Dermis microvascular lymphatic vessel endothelial cell (primary cell): Measurements from ENCODE around the gene LAMC3. TPM values are rescaled to one million over a fixed set of nuclear protein-coding genes. Genes with fewer than 3 reads are reported as not detected.

Experiments used
- DNase-seq, 2 donors: peaks; one replicate each; pipeline versions ENCODE4 v3.0.0 to v3.0.0-alpha.2; 2010; ENCODE audit warnings: low read depth in 2 of 2
- total RNA-seq: library from RNA; depleted of rRNA; stranded (reverse); fragments of >200 nt; gene quantifications from 2 replicates; pipeline ENCODE4 v1.2.1, GENCODE V29; 2014

The LAMC3 gene
- total RNA-seq, 1 donor from 2014 or later, result 1.2 TPM

GRCh38 chr9:130977811-130978221 lies 31.2 kb upstream of the LAMC3 start:
- DNase-seq, result no peak

GRCh38 chr9:130979591-130980385 lies 29.2 kb upstream of the LAMC3 start:
- DNase-seq, result no peak

DNA sequence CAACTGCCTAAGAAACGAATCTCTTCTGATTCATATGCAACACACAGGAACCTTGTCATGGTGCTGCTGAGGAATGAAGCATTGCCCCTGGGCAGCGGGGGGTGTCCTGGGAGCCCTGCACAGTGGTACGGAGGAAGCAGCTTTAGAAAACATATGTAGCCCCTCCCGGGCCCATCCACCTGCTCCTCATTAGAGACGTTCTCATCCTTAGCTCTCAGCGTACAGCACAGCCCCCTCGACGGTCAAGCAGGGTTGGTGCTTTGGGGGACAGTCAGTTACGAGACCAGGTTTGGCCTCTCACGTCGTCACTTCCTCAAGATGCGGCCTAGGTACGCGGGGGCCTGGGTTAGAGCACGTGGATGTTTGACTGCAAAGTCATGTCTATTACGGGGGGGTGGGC lies 28.4 kb upstream of the LAMC3 start:
- DNase-seq, result no peak

- DNase-seq, result no peak
Observed at GRCh38 chr9:130981002-130981755, 27.8 kb upstream of the LAMC3 start.

DNA sequence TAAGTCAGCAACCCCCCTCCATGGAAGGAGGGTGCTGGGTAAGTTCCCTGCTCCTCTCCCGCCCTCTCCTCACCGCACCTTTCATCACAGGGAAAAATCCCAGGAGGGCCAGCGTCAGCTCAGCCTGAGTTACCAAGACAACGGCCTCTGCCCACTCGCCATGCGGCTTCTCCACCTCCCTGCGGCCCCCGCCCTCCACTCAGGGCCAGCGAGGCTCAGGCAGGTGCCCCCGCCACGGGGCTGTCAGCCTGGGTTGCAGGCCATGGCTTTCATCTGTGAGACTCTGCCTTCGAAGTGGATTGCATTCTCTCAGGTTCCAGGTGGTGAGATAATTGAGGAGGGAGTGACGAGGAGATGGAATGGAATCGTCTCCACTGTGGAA lies 27.2 kb upstream of the LAMC3 start:
- DNase-seq, result no peak

DNA sequence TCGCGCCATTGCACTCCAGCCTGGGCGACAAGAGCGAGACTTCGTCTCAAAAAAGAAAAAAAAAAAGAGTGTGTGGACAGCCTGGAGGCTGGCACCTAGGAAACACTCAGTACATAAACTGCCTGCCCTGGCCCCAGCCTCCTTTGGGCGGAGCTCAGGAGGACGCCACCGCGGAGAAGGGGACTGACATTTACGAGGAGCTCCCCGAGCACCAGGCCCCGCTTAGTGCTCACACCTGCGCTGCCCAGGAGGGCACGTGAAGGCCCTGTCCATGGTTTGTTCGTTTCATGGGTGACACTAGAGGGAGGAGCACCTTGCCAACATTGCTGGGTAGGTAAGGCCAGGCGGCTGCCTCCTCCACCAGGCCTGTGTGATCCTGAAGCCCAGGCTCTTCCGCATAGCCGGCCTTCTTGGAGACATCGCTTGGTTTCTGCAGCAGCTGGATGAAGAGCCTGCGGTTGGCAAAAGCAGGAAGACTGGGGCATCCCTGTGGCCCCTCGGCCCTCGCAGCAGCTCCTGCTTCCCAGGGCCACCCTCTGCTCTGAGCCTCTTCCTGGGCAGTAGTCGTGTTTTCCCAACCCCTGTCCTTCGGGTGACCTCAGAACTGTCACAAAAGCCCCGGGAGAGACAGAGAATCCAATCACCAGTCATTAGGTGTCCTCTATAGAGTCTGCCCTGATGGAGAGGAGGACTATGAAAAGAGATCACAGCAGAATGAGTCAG lies 26.2 kb upstream of the LAMC3 start:
- DNase-seq, result no peak

- DNase-seq, result no peak
Observed at GRCh38 chr9:130983359-130983670, 25.7 kb upstream of the LAMC3 start.

DNA sequence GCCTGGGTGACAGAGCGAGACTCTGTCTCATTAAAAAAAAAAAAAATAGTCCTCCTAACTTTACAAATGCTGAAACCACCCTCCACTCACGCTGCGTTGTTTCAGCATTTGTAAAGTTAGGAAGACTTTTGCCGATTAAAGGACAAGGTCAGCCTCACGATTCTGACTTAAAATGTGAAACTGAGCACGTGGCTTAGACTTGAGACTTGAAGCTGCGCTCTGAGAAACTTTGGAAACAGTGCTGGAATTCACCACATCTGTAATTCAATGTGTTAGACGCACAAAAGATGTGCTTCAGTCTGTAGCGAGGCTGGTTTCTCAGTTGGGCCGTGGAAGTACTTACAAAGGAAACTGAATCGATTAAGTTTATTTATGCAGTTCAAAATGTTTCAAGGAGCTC lies 25.0 kb upstream of the LAMC3 start:
- no peak for DNase-seq

GRCh38 chr9:130984521-130984920 lies 24.5 kb upstream of the LAMC3 start:
- no peak for DNase-seq

GRCh38 chr9:130985029-130985428 lies 23.9 kb upstream of the LAMC3 start:
- DNase-seq, result no peak

DNA sequence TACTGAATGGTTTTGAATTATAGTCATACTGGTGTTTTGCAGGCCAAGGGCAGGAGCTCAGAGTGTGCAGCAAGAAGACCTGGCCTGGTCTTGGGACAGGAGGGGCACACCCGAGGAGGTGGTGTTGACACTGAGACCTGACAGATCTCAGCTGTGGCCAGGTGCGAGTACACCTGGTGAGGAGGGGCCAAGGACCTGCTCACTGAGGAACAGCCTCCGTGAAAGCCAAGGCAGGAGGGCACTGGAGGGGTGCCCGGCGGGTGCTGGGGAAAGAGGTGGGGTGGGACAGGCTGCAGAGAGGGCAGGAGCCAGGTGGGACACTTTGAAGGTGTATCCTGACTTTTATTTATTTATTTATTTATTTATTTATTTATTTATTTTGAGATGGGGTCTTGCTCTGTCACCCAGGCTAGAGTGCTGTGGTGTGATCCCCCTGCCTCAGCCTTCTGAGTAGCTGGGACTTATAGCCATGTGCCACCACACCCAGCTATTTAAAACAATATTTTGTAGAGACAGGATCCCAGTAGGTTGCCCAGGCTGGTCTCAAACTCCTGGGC lies 23.3 kb upstream of the LAMC3 start:
- no peak for DNase-seq

DNA sequence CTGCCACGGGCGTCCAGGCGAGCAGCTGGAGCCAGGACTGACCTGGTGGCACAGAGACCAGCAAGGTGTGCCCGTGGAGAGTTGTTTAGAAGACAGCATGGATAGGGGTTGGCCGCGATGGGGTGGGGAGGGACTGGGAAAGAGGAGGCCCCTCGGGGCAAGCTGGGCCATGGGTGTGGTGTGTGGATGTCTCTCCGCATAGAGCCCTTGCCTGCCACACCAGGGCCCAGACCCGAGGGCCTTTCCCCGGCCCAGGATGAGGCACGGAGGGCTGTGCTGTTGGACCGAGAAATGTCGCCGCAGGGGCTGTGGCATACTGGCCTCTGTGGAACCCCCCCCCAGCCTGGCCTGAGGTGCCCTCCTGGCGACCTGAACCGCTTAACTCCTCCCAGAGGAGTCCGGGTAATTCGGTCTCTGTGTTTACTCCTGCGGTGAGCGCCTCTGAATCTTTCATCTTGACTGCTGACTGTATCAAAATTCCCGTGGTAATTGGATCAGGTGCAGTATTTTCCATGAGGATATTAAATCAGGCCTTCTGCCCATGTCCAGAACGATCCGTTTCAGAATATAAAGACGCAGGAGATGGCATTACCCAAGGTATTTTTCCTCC lies 22.5 kb upstream of the LAMC3 start:
- DNase-seq, result no peak

- no peak for DNase-seq
Observed at GRCh38 chr9:130987054-130987453, 21.9 kb upstream of the LAMC3 start.

DNA sequence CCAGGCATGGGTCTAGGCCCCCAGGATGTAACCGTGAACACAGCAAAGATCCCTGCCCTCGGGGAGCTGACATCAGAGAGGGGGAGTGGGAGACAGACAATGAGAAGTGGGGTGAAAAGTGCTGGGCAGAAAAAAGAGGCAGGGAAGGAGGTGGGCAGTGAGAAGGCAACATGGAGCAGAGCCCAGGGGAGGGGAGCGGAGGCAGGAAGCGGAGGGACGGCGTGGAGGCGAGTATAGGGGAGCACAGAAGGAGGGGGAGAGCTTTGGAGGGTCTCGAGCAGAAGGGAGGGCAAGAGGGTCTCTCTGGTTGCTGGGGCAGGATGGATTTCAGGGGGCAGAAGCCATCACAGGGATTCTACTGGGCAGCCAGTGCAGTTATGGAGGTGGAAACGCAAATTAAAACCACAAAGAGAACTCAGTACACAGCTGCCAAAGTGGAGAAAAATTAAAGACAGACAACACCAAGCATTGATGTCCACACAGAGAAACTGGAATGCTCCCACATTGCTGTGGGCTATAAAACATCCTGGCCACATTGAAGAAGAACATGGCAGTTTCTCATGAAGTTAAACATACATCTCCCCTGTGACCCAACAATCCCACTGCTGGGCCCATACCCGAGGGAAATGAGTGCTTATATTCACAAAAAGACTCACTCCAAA lies 21.1 kb upstream of the LAMC3 start:
- no peak for DNase-seq

GRCh38 chr9:130988400-130988747 lies 20.6 kb upstream of the LAMC3 start:
- no peak for DNase-seq

- no peak for DNase-seq
Observed at GRCh38 chr9:130988905-130989304, 20.1 kb upstream of the LAMC3 start.

DNA sequence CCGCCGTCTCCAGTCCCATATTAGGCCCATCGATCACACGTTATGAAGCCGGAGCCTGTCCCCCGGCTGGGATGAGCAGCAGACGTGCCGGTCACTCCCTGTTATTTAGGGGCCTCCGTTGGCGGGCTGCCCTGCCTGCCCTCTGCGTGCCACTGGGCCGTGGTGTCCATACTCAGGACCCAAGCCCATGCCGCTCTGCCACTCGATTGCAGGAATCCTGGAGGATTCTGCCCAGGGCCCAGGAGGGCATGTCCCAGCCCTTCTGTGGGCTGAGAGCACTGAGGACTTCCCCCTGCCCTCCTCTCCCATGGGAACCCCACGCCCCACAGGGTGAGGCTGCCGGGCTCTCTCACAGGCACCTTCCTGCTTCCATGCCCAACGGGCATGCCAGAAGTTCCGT lies 19.6 kb upstream of the LAMC3 start:
- DNase-seq, result no peak

GRCh38 chr9:130989891-130990290 lies 19.1 kb upstream of the LAMC3 start:
- DNase-seq, result no peak

GRCh38 chr9:130990306-130990977 lies 18.5 kb upstream of the LAMC3 start:
- no peak for DNase-seq

DNA sequence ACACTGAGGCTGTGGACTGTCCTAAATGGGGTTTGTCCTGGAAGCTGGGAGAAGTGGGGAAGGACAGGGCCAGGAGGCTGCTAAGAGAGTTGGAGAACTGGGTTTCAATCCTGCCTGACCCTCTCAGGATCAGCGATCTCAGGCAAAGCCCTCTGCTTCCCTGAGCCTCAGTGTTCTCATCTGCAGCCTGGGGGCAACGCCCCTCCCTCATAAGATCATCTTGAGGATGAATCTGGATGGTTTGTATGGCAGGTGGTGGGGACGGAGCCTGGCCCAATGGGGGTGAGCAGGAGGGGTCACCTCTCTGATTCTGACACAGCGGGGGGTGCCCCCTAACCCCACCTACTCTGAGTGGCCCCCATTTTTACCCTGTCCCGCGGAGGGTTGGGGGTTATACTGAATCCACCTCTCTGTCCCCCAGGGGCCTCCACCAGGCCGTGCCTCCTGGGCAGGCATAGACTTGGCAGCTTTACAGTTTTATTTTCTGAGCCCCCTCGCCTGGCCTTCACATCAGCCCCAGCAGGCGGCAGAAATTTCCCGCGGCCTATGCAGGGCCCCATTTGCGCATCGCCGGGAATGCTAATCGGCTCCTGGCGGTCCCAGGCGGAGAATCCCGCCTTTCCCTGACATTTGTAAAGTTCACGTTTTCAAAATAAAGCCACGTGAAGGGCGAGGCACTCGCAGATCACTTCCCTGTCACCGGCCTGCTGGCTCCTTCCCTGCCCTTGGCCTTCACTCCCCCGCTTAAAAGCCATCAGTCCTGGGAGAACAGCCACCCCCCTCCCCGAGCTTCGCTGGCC lies 17.8 kb upstream of the LAMC3 start:
- DNase-seq, result no peak
